HG02610 (cell line): ENCODE results near the gene MASP1.

ENCODE experiments used
- ATAC-seq: cut with Tn5 transposase; IDR thresholded peaks from one replicate; pipeline ENCODE4 v1.9.1; 2021; ENCODE audit warnings: mild to moderate bottlenecking, moderate library complexity; ENCODE audit not compliant: unreplicated experiment

Gene MASP1

DNA sequence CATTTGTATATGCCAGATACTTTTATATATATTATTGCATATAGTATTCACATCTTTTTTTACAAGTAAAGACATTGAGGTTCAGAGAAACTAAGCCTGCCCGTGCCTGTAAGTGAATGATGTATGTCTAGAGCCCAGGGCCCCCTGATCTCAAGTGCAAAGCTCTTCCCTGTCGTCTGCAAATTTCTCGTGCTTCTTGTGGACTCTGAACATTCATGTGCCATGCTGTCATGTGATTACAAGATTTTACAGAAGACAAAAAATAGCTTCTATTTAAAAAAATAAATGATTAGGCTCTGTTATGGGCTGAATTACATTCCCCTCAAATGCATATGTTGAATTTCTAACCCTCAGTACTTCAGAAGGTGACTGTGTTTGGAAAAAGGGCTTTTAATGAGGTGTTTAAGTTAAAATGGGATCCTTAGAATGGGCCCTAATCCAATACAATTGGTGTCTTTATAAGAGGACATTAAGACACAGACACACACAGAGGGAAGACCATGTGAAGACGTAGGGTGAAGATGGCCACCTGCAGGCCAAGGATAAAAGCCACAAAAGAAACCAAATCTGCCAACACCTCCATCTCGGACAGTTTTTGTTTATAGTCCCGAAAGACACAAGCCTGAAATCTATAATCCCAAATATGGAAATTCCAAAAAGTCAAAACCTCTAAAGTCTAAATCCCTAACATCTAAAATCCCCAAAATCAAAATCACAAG lies 3.9 kb upstream of the MASP1 start:
- ATAC-seq, result no peak

GRCh38 chr3:187293516-187294430 lies 2.2 kb upstream of the MASP1 start:
- no peak for ATAC-seq

DNA sequence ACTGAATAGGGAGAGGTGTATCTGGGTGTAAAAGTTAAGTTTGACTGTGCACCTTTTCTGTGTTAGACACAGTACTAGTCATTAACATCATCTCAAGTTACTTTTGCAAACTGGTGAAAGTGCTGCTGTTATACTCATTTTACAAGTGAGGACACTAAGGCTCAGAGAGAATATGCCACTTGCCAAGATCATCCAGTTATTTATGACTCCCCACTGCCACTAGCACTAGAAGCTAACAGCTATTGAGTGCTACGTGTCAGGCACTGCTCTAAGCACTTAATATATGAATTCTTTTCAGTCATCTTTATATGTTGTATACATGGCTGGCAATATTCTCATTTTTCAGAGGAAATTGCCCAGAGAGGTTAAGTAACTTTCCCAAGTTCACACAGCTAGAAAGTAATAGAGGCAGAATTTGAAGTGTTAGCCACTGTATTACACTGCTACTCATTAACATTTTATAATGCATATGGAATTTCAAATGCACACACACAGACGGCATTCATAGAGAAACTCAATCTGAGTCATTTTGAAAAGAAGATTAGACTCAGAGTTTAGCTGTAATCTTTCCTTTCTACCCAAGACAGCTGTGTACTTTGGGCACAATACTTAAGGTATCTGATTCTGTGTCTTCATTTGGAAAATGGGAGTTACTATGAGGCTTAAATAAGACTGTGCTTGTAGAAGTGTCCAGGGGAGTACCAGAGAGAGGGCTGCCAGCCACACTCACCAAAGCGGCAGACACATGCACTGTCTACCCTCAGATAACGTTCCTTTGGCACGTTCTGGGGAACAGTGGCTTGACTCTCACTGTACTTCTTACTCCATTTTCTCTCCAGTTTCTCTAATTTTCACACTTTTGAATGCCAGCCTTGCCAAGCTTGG lies 1.3 kb upstream of the MASP1 start:
- no peak for ATAC-seq

DNA sequence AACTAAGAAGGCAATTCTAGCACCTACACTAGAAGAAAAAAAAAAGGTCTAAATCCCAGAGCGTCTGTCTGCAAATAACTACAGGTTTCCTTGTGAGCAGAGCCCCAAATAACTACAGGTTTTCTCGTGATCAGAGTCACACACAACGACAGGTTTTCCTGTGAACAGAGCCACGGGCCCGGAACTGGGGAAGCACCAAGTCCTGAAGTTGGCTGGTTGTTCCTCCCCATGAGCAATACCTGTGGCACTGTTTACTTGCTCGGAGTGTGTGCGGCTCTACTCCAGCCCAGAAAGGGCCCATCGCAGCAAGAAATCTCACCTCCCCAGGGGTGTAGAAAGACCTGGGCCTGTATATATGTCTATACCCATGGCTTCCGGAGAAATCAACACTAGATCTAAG lies 644 bp upstream of the MASP1 start:
- ATAC-seq, result no peak

DNA sequence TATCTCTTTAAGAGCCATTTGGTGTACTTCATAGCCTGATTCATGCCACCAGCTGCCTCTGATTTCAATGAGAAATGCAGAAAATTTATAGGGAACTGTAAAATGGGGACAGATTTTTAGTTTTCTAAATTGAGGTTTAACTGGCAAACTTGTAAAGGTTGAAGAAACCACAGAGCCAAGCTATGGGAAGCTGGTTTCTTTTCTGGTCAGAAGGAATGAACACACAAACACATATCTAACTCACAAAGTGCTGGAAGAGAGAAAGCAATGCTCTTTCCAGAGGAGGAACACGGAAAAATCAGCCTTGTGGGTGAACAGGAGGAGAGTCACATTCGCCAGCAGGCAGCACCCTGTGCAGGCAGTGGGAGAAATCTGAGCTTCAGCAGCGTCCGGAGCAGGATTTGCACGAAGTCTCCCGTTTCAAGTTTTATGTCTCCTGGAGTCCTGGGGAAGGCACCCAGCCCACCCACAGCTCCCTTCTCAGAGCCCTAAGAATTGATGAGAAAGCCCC lies 481 bp downstream of the MASP1 start:
- ATAC-seq, result no peak

GRCh38 chr3:187290503-187290902 lies 1.0 kb downstream of the MASP1 start:
- no peak for ATAC-seq

DNA sequence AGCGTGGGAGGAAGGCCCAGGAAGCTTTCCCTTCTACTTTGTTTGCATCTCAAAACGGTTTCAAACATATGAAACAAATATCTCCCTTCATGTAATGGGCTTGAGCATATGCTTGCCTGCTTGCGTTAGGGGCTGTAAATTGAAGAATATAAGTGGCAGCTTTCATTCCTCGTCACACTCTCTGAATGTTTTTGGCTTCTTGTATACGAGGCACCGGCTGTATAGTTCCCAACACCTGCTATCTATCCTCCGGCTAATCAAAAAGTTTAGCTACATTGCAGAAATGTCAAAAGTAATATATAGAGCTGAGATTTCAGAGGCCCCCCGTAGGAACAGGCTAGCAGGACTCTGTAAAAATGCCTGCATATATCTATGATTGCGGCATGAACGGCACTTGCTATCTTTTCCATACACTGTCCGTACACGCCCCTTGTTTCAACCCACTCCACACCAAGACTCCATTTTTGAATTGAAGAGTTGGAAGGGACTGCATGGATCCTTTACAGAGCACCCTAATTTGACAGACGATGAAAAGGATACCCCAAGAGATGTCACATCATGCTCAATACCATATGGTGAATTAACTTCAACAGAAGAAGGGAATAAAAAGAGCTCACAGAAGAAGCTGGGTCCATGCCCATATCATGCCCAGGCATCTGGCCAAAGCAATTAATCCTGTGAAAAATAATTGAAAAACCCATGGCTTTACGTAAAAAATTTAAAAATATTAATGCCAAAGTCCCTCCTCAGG lies 2.5 kb downstream of the MASP1 start:
- no peak for ATAC-seq

DNA sequence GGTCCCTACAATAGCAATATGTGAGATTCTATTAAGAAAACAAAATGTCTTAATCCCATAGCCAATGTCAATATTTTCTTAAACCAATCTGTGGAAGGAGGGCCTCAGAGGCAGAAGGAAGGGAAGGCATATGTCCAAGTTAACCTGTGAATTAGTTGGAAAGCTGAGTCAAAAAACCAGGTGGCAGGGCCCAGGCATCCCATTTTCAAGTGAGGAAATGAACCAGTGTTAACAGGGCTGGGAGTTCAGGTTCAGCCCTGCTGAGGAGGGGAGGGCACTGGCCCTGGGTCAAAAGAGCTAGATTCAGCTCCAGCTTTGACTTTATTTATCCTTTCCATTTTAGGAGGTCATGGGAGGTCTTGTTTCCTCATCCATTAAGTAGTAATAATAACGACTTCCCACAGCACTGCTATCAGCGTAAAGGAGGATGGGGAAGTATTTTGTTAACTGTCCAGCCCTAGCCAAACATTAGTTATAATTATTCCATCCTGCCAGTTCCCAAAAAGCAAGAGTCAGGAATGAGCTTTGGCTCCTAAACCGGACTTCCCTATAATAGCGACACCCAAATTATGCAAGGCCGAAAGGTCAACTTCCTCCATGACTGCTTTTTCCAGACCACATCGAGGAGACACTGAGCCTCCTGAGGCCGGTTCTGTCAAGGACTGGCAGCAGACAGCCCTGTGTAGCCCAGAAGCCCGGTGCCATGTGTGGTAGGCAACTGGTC lies 3.2 kb downstream of the MASP1 start:
- no peak for ATAC-seq

DNA sequence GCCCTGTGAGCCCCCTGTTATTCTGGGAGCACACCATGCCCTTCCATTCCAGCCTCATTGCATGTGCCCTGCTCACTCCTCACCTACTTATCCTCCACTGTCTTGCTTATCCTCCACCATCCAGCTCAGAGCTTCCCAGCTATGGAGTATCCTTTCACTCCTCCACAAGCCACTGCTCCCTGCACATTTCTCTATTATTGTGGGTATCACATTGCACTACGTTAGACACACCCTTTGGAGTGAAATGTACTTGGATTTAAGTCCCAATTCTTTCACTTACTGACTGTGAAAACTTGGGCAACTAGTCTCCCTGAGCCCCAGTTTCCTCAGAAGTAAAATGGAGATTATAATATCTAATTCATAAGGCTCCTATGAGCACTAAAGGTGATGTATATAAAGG lies 4.3 kb downstream of the MASP1 start:
- ATAC-seq, result no peak

- ATAC-seq, result no peak
Observed at GRCh38 chr3:187286467-187287059, 5.0 kb downstream of the MASP1 start.

- ATAC-seq, result no peak
Observed at GRCh38 chr3:187281191-187281714, 10.3 kb downstream of the MASP1 start.

- no peak for ATAC-seq
Observed at GRCh38 chr3:187280644-187281043, 10.9 kb downstream of the MASP1 start.

- ATAC-seq, result no peak
Observed at GRCh38 chr3:187277129-187277462, 14.4 kb downstream of the MASP1 start.

- ATAC-seq, result no peak
Observed at GRCh38 chr3:187276397-187277128, 15.0 kb downstream of the MASP1 start.

DNA sequence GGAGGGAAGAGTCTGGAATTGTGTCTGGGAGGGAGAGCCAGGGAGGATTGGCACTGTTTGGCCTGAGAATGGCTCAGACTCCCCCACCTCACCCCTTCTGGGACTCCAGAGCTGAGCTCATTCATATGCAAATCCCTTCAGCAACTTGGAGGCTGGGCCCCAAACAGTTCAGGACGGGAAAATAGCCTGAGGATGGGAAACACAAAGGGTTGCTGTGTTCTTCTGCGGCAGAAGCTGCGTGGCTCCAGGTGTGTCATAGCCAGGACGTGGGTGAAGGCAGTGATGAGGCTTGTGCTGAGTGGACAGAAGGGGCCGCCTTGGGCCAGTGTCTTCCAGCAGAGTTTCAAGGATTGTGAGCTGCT lies 16.6 kb downstream of the MASP1 start:
- no peak for ATAC-seq

GRCh38 chr3:187274315-187274976 lies 17.1 kb downstream of the MASP1 start:
- ATAC-seq, result no peak

- ATAC-seq, result no peak
Observed at GRCh38 chr3:187271582-187271981, 20.0 kb downstream of the MASP1 start.

DNA sequence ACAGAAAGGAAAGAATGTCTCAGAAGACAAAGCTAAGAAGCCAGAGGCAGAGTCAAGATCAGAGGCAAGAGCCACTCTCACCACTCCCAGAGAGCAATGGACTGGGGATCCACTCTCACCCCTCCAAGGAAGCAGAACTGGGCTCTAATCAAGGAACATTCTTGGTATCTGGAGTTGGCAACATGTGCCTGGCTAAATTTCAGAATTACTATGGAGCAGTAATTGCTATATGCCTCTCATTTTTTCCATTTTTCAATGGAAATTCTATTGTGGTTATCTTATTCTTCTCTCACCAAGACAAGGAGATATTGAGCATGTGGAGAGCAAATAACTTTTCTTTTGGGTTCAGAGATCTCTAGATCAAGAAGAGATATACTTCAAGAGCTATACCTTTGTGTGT lies 22.1 kb downstream of the MASP1 start:
- ATAC-seq, result no peak
